ENCODE data around the gene RASAL2. TPM values are rescaled to one million over a fixed set of nuclear protein-coding genes. Genes with fewer than 3 reads are reported as not detected.

RASAL2 gene
- total and polyA plus RNA-seq, 2 of the 4 experiments (the other 2 are of a cell fraction): 13.1 to 20.6 TPM

- no peak overlapping the region for H2AK9ac ChIP-seq (replicated peaks; ENCODE audit: low read depth, low read length, poor library complexity)
- no peak overlapping the region for H3K4me3 ChIP-seq (ENCODE audit: insufficient read depth, low read depth, low read length)
- peaks cover 13 to 34% of the 10 kb centered on the region in 2 experiments; a peak in 3 of 4 replicates for H3K79me1 ChIP-seq (ENCODE audit: low read depth in 1 of 2, low read length in 2 of 2)
- dilution Hi-C loops (cut with HindIII; ENCODE audit: low sequenced_read_pairs, unreplicated experiment): no loop called here
- ATAC-seq (ENCODE audit: low read depth) (no peak), DNase-seq (no peak)
- in situ Hi-C loops (cut with MboI; ENCODE audit: low sequenced_read_pairs): no loop called here
- CTCF ChIA-PET: interaction anchor here (1.0 kb wide), 1 partner anchor 120 kb away, joined by 3 read pairs; no protein-coding TSS in a partner anchor
- H4K5ac ChIP-seq (ENCODE audit: low read depth, low read length): no peak overlapping the region
- no peak overlapping the region for H2AFZ ChIP-seq (replicated peaks; ENCODE audit: low read length, poor library complexity)
- TF ChIP-seq POLR2A (IDR thresholded peaks at IDR 0.05; ENCODE audit: low read depth, low read length) (no peak), BHLHE40 (IDR thresholded peaks at IDR 0.05; ENCODE audit: low read depth, low read length) (no peak), NFE2L2 (IDR thresholded peaks at IDR 0.05; ENCODE audit: low read depth, low read length) (no peak), CEBPB (IDR thresholded peaks at IDR 0.05; ENCODE audit: low read depth, low read length) (no peak), RFX5 (IDR thresholded peaks at IDR 0.05; ENCODE audit: low read depth, low read length) (no peak), RAD21 (IDR thresholded peaks at IDR 0.05; ENCODE audit: low read length) (no peak), MAFK (IDR thresholded peaks at IDR 0.05; ENCODE audit: low read depth, low read length) (no peak), MXI1 (IDR thresholded peaks at IDR 0.05; ENCODE audit: borderline replicate concordance, low read depth, low read length) (no peak), USF2 (IDR thresholded peaks at IDR 0.05; ENCODE audit: low read depth, low read length) (no peak), SMC3 (IDR thresholded peaks at IDR 0.05; ENCODE audit: low read depth, low read length) (no peak), CHD1 (IDR thresholded peaks at IDR 0.05; ENCODE audit: low read depth, low read length) (no peak)
- TF ChIP-seq, protein P1, sequence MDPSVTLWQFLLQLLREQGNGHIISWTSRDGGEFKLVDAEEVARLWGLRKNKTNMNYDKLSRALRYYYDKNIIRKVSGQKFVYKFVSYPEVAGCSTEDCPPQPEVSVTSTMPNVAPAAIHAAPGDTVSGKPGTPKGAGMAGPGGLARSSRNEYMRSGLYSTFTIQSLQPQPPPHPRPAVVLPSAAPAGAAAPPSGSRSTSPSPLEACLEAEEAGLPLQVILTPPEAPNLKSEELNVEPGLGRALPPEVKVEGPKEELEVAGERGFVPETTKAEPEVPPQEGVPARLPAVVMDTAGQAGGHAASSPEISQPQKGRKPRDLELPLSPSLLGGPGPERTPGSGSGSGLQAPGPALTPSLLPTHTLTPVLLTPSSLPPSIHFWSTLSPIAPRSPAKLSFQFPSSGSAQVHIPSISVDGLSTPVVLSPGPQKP (IDR thresholded peaks at IDR 0.05; ENCODE audit: borderline replicate concordance, low read depth, low read length): no peak
- TF ChIP-seq, protein P2, sequence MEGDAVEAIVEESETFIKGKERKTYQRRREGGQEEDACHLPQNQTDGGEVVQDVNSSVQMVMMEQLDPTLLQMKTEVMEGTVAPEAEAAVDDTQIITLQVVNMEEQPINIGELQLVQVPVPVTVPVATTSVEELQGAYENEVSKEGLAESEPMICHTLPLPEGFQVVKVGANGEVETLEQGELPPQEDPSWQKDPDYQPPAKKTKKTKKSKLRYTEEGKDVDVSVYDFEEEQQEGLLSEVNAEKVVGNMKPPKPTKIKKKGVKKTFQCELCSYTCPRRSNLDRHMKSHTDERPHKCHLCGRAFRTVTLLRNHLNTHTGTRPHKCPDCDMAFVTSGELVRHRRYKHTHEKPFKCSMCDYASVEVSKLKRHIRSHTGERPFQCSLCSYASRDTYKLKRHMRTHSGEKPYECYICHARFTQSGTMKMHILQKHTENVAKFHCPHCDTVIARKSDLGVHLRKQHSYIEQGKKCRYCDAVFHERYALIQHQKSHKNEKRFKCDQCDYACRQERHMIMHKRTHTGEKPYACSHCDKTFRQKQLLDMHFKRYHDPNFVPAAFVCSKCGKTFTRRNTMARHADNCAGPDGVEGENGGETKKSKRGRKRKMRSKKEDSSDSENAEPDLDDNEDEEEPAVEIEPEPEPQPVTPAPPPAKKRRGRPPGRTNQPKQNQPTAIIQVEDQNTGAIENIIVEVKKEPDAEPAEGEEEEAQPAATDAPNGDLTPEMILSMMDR (conservative IDR thresholded peaks at IDR 0.05; ENCODE audit: low read depth, low read length): no peak
- H3K4ac ChIP-seq (ENCODE audit: low read depth, low read length): no peak overlapping the region
- no CpG with 5 or more reads among the region's 1 CpG for WGBS, 2 experiments (ENCODE audit: extremely low coverage in 2 of 2, insufficient read length in 1 of 2)
- no peak overlapping the region for H2AK5ac ChIP-seq (ENCODE audit: low read depth, low read length)
- intact Hi-C loops (cut with micrococcal nuclease): no loop called here
- H3K14ac ChIP-seq (replicated peaks; ENCODE audit: low read depth, low read length): no peak overlapping the region
- no peaks in the 10 kb centered on the region for H3K9me3 ChIP-seq (ENCODE audit: control insufficient read depth, insufficient read depth, low read length)
- no peak overlapping the region for H3K18ac ChIP-seq (ENCODE audit: low read depth, low read length)
- no peaks in the 10 kb centered on the region for H3K27me3 ChIP-seq (ENCODE audit: control insufficient read depth, insufficient read depth, low read length)
- H2BK5ac ChIP-seq (ENCODE audit: low read depth, low read length, poor library complexity, severe bottlenecking): no peak overlapping the region
- H4K20me1 ChIP-seq (ENCODE audit: insufficient read depth, low read length): peaks cover 6% of the 10 kb centered on the region; the same call in 1 of the 2 replicates
- POLR2A ChIA-PET (ENCODE audit: unreplicated experiment): no interaction called here
- peak overlapping the region; percentile 3; the same call in 1 of the 2 replicates for H3K23ac ChIP-seq (ENCODE audit: low read depth, low read length)
- H3K56ac ChIP-seq (ENCODE audit: extremely low read depth, insufficient read depth, low read length): no peak overlapping the region
- no peak overlapping the region for H3K27ac ChIP-seq (ENCODE audit: insufficient read depth, low read length)
- no peak overlapping the region for H2BK15ac ChIP-seq (ENCODE audit: low read depth, low read length)
- no peak overlapping the region for H2BK120ac ChIP-seq (ENCODE audit: low read depth, low read length)
- BruUV-seq (replicated peaks): no TSS peak
- no peak overlapping the region for H2BK20ac ChIP-seq (ENCODE audit: low read depth, low read length)
- H3K4me2 ChIP-seq (ENCODE audit: low read depth, low read length): no peak overlapping the region
- H4K8ac ChIP-seq (ENCODE audit: low read depth in 2 of 2, low read length in 2 of 2): no peak overlapping the region
- no peaks in the 10 kb centered on the region for H3K36me3 ChIP-seq (ENCODE audit: control insufficient read depth, insufficient read depth, low read length)
- peaks cover 3% of the 10 kb centered on the region for H3K4me1 ChIP-seq (ENCODE audit: control insufficient read depth, insufficient read depth, low read length)
- H3K9me1 ChIP-seq (ENCODE audit: insufficient read depth, low read length): no peaks in the 10 kb centered on the region
- H4K91ac ChIP-seq (ENCODE audit: insufficient read depth, low read depth, low read length): no peak overlapping the region
- no peak overlapping the region for H3K9ac ChIP-seq (ENCODE audit: low read depth, low read length)
Measured at GRCh38 chr1:178151831-178152230, 57.9 kb downstream of the RASAL2 start.
